Measurements from ENCODE around the gene BMPER. TPM values are rescaled to one million over a fixed set of nuclear protein-coding genes. Genes with fewer than 3 reads are reported as not detected.
"Not testable (repeated sequence)": the region's sequence is repeated elsewhere in the genome, so short reads cannot be mapped to it uniquely, and the experiment has no call there.

Gene BMPER
- polyA plus RNA-seq, 12 donors = 4.8 to 11.0 (median 7.3) TPM; not detected in 2

- DNase-seq = no peak
These were observed 230.6 kb downstream of the BMPER start for GRCh38 chr7:34135924-34136323.

- no peak for DNase-seq
These were observed 231.4 kb downstream of the BMPER start for GRCh38 chr7:34136698-34137097.

GRCh38 chr7:34137176-34137575 is 231.8 kb downstream of the BMPER start:
- DNase-seq = no peak

- DNase-seq = no peak
These were observed 233.1 kb downstream of the BMPER start for GRCh38 chr7:34138483-34138882.

GRCh38 chr7:34139086-34139485 is 233.7 kb downstream of the BMPER start:
- no peak for DNase-seq

- DNase-seq = no peak
These were observed 234.7 kb downstream of the BMPER start for GRCh38 chr7:34140066-34140465.

- DNase-seq = no peak
These were observed 238.1 kb downstream of the BMPER start for GRCh38 chr7:34143402-34143801.

GRCh38 chr7:34145603-34146002 is 240.3 kb downstream of the BMPER start:
- DNase-seq = no peak

- DNase-seq = no peak
These were observed 248.4 kb downstream of the BMPER start for GRCh38 chr7:34153656-34154270.

GRCh38 chr7:34155220-34155908 is 250.0 kb downstream of the BMPER start:
- no peak for DNase-seq

- DNase-seq = no peak
These were observed 251.0 kb downstream of the BMPER start for GRCh38 chr7:34156336-34156735.

- no peak for DNase-seq
These were observed 251.8 kb downstream of the BMPER start for GRCh38 chr7:34157137-34157536.

- DNase-seq = no peak
These were observed 253.2 kb downstream of the BMPER start for GRCh38 chr7:34158368-34159153.

GRCh38 chr7:34160261-34160752 is 255.0 kb downstream of the BMPER start:
- no peak for DNase-seq

- no peak for DNase-seq
These were observed 256.8 kb downstream of the BMPER start for GRCh38 chr7:34162027-34162565.

- DNase-seq = no peak
These were observed 257.3 kb downstream of the BMPER start for GRCh38 chr7:34162677-34163076.

- no peak for DNase-seq
These were observed 258.6 kb downstream of the BMPER start for GRCh38 chr7:34163956-34164355.

GRCh38 chr7:34165466-34165865 is 260.1 kb downstream of the BMPER start:
- no peak for DNase-seq

GRCh38 chr7:34165927-34166550 is 260.7 kb downstream of the BMPER start:
- peak; percentile 32 for DNase-seq

- DNase-seq = no peak
These were observed 262.7 kb downstream of the BMPER start for GRCh38 chr7:34168013-34168412.

- not testable (repeated sequence) for DNase-seq
These were observed 269.6 kb downstream of the BMPER start for GRCh38 chr7:34174688-34175616.
